ENCODE data around the gene SMYD4.

Gene SMYD4

GRCh38 chr17:1732241-1732832 lies 97.4 kb downstream of the SMYD4 start:
- H3K27ac ChIP-seq = no peak overlapping the region
- no peak for TF ChIP-seq CTCF (conservative IDR thresholded peaks at IDR 0.05)

GRCh38 chr17:1731194-1731506 lies 98.6 kb downstream of the SMYD4 start:
- TF ChIP-seq CTCF (conservative IDR thresholded peaks at IDR 0.05) = no peak
- no peak overlapping the region for H3K27ac ChIP-seq

- no peak overlapping the region for H3K27ac ChIP-seq
- TF ChIP-seq CTCF (conservative IDR thresholded peaks at IDR 0.05) = no peak
These were observed 99.1 kb downstream of the SMYD4 start for GRCh38 chr17:1730326-1731193.

- no peak for TF ChIP-seq CTCF (conservative IDR thresholded peaks at IDR 0.05)
- H3K27ac ChIP-seq = no peak overlapping the region
These were observed 99.8 kb downstream of the SMYD4 start for GRCh38 chr17:1729966-1730325.
